ENCODE measurements around the gene MANBA. TPM values are rescaled to one million over a fixed set of nuclear protein-coding genes. Genes with fewer than 3 reads are reported as not detected.
A peak's percentile ranks its signal among the peaks of the same experiment; 100 is the strongest.

Gene MANBA
- total and polyA plus RNA-seq, 2 of the 13 experiments (the other 11 are each of a cell fraction or from before 2014, with no cell fraction given), result 11.7 to 33.3 TPM

DNA sequence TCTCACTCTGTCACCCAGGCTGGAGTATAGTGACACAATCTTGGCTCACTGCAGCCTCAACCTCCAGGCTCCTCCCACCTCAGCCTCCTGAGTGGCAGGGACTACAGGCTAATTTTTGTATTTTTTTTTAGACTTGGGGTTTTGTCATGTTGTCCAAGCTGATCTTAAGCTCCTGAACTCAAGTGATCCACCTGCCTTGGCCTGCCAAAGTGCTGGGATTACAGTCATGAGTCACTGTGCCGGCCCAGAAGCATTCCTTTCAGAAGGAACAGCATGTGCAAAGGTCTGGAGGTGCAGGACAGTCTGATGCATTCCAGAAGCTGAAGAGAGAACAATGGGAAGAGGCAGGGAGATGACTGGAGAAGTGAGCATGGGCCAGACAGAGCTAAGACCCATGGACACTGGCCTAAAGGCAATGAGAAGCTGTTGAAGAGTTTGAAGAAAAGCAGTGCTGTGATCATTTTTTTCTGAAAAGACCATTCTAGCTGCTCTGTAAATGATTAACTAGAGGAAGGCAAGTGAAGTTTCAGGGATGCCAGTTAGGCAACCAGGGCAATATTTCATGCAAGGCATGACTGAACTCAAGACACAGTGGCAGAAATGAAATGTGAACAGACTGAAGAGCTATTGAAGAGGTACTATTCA is 43.2 kb downstream of the MANBA start (continued):
- TF ChIP-seq, protein P1, sequence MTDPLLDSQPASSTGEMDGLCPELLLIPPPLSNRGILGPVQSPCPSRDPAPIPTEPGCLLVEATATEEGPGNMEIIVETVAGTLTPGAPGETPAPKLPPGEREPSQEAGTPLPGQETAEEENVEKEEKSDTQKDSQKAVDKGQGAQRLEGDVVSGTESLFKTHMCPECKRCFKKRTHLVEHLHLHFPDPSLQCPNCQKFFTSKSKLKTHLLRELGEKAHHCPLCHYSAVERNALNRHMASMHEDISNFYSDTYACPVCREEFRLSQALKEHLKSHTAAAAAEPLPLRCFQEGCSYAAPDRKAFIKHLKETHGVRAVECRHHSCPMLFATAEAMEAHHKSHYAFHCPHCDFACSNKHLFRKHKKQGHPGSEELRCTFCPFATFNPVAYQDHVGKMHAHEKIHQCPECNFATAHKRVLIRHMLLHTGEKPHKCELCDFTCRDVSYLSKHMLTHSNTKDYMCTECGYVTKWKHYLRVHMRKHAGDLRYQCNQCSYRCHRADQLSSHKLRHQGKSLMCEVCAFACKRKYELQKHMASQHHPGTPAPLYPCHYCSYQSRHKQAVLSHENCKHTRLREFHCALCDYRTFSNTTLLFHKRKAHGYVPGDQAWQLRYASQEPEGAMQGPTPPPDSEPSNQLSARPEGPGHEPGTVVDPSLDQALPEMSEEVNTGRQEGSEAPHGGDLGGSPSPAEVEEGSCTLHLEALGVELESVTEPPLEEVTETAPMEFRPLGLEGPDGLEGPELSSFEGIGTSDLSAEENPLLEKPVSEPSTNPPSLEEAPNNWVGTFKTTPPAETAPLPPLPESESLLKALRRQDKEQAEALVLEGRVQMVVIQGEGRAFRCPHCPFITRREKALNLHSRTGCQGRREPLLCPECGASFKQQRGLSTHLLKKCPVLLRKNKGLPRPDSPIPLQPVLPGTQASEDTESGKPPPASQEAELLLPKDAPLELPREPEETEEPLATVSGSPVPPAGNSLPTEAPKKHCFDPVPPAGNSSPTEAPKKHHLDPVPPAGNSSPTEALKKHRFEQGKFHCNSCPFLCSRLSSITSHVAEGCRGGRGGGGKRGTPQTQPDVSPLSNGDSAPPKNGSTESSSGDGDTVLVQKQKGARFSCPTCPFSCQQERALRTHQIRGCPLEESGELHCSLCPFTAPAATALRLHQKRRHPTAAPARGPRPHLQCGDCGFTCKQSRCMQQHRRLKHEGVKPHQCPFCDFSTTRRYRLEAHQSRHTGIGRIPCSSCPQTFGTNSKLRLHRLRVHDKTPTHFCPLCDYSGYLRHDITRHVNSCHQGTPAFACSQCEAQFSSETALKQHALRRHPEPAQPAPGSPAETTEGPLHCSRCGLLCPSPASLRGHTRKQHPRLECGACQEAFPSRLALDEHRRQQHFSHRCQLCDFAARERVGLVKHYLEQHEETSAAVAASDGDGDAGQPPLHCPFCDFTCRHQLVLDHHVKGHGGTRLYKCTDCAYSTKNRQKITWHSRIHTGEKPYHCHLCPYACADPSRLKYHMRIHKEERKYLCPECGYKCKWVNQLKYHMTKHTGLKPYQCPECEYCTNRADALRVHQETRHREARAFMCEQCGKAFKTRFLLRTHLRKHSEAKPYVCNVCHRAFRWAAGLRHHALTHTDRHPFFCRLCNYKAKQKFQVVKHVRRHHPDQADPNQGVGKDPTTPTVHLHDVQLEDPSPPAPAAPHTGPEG (CRISPR knock-in tag; IDR thresholded peaks at IDR 0.05), result no peak
- TF ChIP-seq, protein P2, sequence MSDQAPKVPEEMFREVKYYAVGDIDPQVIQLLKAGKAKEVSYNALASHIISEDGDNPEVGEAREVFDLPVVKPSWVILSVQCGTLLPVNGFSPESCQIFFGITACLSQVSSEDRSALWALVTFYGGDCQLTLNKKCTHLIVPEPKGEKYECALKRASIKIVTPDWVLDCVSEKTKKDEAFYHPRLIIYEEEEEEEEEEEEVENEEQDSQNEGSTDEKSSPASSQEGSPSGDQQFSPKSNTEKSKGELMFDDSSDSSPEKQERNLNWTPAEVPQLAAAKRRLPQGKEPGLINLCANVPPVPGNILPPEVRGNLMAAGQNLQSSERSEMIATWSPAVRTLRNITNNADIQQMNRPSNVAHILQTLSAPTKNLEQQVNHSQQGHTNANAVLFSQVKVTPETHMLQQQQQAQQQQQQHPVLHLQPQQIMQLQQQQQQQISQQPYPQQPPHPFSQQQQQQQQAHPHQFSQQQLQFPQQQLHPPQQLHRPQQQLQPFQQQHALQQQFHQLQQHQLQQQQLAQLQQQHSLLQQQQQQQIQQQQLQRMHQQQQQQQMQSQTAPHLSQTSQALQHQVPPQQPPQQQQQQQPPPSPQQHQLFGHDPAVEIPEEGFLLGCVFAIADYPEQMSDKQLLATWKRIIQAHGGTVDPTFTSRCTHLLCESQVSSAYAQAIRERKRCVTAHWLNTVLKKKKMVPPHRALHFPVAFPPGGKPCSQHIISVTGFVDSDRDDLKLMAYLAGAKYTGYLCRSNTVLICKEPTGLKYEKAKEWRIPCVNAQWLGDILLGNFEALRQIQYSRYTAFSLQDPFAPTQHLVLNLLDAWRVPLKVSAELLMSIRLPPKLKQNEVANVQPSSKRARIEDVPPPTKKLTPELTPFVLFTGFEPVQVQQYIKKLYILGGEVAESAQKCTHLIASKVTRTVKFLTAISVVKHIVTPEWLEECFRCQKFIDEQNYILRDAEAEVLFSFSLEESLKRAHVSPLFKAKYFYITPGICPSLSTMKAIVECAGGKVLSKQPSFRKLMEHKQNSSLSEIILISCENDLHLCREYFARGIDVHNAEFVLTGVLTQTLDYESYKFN (CRISPR knock-in tag; conservative IDR thresholded peaks at IDR 0.05), result peak; percentile 51
- TF ChIP-seq, protein P3, sequence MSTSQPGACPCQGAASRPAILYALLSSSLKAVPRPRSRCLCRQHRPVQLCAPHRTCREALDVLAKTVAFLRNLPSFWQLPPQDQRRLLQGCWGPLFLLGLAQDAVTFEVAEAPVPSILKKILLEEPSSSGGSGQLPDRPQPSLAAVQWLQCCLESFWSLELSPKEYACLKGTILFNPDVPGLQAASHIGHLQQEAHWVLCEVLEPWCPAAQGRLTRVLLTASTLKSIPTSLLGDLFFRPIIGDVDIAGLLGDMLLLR (CRISPR knock-in tag; IDR thresholded peaks at IDR 0.05), result no peak
- TF ChIP-seq, protein P4, sequence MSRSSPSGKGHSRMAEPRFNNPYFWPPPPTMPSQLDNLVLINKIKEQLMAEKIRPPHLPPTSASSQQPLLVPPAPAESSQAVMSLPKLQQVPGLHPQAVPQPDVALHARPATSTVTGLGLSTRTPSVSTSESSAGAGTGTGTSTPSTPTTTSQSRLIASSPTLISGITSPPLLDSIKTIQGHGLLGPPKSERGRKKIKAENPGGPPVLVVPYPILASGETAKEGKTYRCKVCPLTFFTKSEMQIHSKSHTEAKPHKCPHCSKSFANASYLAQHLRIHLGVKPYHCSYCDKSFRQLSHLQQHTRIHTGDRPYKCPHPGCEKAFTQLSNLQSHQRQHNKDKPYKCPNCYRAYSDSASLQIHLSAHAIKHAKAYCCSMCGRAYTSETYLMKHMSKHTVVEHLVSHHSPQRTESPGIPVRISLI (CRISPR knock-in tag; IDR thresholded peaks at IDR 0.05; ENCODE audit: borderline replicate concordance), result peak; percentile 69
- TF ChIP-seq HMGA1 (CRISPR knock-in tag; conservative IDR thresholded peaks at IDR 0.05) (no peak), ZMYM3 (CRISPR knock-in tag; IDR thresholded peaks at IDR 0.05) (peak; percentile 95), KDM3A (CRISPR knock-in tag; IDR thresholded peaks at IDR 0.05; ENCODE audit: low read depth) (no peak), POGZ (CRISPR knock-in tag; IDR thresholded peaks at IDR 0.05) (peak; percentile 92), ZSCAN12 (CRISPR knock-in tag; IDR thresholded peaks at IDR 0.05) (no peak), ZNF563 (CRISPR knock-in tag; IDR thresholded peaks at IDR 0.05) (no peak)
- TF ChIP-seq, protein P5, sequence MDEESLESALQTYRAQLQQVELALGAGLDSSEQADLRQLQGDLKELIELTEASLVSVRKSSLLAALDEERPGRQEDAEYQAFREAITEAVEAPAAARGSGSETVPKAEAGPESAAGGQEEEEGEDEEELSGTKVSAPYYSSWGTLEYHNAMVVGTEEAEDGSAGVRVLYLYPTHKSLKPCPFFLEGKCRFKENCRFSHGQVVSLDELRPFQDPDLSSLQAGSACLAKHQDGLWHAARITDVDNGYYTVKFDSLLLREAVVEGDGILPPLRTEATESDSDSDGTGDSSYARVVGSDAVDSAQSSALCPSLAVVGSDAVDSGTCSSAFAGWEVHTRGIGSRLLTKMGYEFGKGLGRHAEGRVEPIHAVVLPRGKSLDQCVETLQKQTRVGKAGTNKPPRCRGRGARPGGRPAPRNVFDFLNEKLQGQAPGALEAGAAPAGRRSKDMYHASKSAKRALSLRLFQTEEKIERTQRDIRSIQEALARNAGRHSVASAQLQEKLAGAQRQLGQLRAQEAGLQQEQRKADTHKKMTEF (CRISPR knock-in tag; IDR thresholded peaks at IDR 0.05), result no peak
- TF ChIP-seq, protein P6, sequence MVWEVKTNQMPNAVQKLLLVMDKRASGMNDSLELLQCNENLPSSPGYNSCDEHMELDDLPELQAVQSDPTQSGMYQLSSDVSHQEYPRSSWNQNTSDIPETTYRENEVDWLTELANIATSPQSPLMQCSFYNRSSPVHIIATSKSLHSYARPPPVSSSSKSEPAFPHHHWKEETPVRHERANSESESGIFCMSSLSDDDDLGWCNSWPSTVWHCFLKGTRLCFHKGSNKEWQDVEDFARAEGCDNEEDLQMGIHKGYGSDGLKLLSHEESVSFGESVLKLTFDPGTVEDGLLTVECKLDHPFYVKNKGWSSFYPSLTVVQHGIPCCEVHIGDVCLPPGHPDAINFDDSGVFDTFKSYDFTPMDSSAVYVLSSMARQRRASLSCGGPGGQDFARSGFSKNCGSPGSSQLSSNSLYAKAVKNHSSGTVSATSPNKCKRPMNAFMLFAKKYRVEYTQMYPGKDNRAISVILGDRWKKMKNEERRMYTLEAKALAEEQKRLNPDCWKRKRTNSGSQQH (CRISPR knock-in tag; IDR thresholded peaks at IDR 0.05; ENCODE audit: low read depth), result 0 out of 2 replicates have a peak, but pooled peaks have one; percentile 49
- TF ChIP-seq, protein P7, sequence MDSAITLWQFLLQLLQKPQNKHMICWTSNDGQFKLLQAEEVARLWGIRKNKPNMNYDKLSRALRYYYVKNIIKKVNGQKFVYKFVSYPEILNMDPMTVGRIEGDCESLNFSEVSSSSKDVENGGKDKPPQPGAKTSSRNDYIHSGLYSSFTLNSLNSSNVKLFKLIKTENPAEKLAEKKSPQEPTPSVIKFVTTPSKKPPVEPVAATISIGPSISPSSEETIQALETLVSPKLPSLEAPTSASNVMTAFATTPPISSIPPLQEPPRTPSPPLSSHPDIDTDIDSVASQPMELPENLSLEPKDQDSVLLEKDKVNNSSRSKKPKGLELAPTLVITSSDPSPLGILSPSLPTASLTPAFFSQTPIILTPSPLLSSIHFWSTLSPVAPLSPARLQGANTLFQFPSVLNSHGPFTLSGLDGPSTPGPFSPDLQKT (CRISPR knock-in tag; IDR thresholded peaks at IDR 0.05; ENCODE audit: borderline replicate concordance), result no peak
